Neural cell (in vitro differentiated cells): ENCODE measurements around the gene ANO9. TPM values are rescaled to one million over a fixed set of nuclear protein-coding genes. Genes with fewer than 3 reads are reported as not detected.
"Not testable (repeated sequence)": the region's sequence is repeated elsewhere in the genome, so short reads cannot be mapped to it uniquely, and the experiment has no call there.

Experiments used
- H2AFZ ChIP-seq: fragments of 200-600, 300-800 bp; sonication (generic), shearing (Covaris generic); 2 replicates; pipeline ENCODE4 v1.6.0; 2014; ENCODE audit warnings: low read depth, mild to moderate bottlenecking, antibody characterized with exemption, low read length, moderate library complexity
- H3F3A ChIP-seq: fragments of 200-600 bp; shearing (Covaris generic); 2 replicates; pipeline ENCODE4 v1.6.1; 2016; ENCODE audit warnings: mild to moderate bottlenecking, moderate library complexity, mixed read lengths, antibody characterized with exemption, low read length; ENCODE audit not compliant: insufficient read depth, poor library complexity, severe bottlenecking
- H3K27ac ChIP-seq: fragments of 200-600, 300-800 bp; sonication (generic), shearing (Covaris generic); 2 replicates; pipeline ENCODE4 v1.5.1; 2014; ENCODE audit warnings: mild to moderate bottlenecking, low read length, moderate library complexity
- H3K27me3 ChIP-seq: fragments of 300-800, 200-600 bp; sonication (generic), shearing (Covaris generic); 2 replicates; pipeline ENCODE4 v1.6.0; 2014; ENCODE audit warnings: mild to moderate bottlenecking, low read depth, low read length, moderate library complexity; ENCODE audit not compliant: insufficient read depth
- H3K36me3 ChIP-seq: fragments of 300-800, 200-600 bp; sonication (generic), shearing (Covaris generic); 2 replicates; pipeline ENCODE4 v1.5.1; 2014; ENCODE audit warnings: mild to moderate bottlenecking, antibody characterized with exemption, low read length, moderate library complexity; ENCODE audit not compliant: insufficient read depth
- H3K4me2 ChIP-seq: fragments of 300-800, 200-600 bp; sonication (generic), shearing (Covaris generic); 2 replicates; pipeline ENCODE4 v1.6.0; 2014; ENCODE audit warnings: mild to moderate bottlenecking, low read length
- H3K4me3 ChIP-seq: fragments of 300-800, 200-600 bp; sonication (generic), shearing (Covaris generic); 2 replicates; pipeline ENCODE4 v1.5.1; 2014; ENCODE audit warnings: mild to moderate bottlenecking, low read length, moderate library complexity
- H3K79me2 ChIP-seq: fragments of 200-600 bp; shearing (Covaris generic); replicated peaks from 2 replicates; pipeline ENCODE4 v1.6.0; 2014; ENCODE audit warnings: mild to moderate bottlenecking, low read length, moderate library complexity; ENCODE audit not compliant: insufficient read depth
- H3K9ac ChIP-seq: fragments of 300-800, 200-600 bp; sonication (generic), shearing (Covaris generic); 2 replicates; pipeline ENCODE4 v1.6.1; 2016; ENCODE audit warnings: mild to moderate bottlenecking, low read length, mixed read lengths
- H3K9me2 ChIP-seq: fragments of 200-600 bp; shearing (Covaris generic); 2 replicates; pipeline ENCODE4 v1.6.1; 2016; ENCODE audit warnings: mild to moderate bottlenecking, low read length, mixed read lengths; ENCODE audit not compliant: insufficient read depth
- H3K9me3 ChIP-seq: fragments of 200-600, 300-800 bp; sonication (generic), shearing (Covaris generic); 2 replicates; pipeline ENCODE4 v1.6.1; 2016; ENCODE audit warnings: mild to moderate bottlenecking, mixed run types, low read length, moderate library complexity, mixed read lengths
- H4K20me1 ChIP-seq: fragments of 200-600 bp; shearing (Covaris generic); 2 replicates; pipeline ENCODE4 v1.6.1; 2016; ENCODE audit warnings: mild to moderate bottlenecking, mixed run types; ENCODE audit not compliant: insufficient read depth
- EP300 ChIP-seq: fragments of 450-650 bp; conservative IDR thresholded peaks from 2 replicates; pipeline ENCODE4 v1.6.1; 2014; ENCODE audit warnings: antibody characterized with exemption, mild to moderate bottlenecking, moderate library complexity; ENCODE audit not compliant: poor library complexity, severe bottlenecking
- EZH2 ChIP-seq: fragments of 200-600, 300-800 bp; shearing (Covaris generic), sonication (generic); IDR thresholded peaks from 2 replicates; pipeline ENCODE4 v1.6.1; 2014; ENCODE audit warnings: antibody characterized with exemption, low read length, borderline replicate concordance, mild to moderate bottlenecking; ENCODE audit not compliant: insufficient read depth, poor library complexity, severe bottlenecking
- MXI1 ChIP-seq: fragments of 450-650 bp; conservative IDR thresholded peaks from 2 replicates; pipeline ENCODE4 v1.6.1; 2014; ENCODE audit warnings: antibody characterized with exemption, mild to moderate bottlenecking; ENCODE audit not compliant: poor library complexity, severe bottlenecking
- POLR2AphosphoS5 ChIP-seq: IDR thresholded peaks from 2 replicates; pipeline ENCODE4 v1.6.1; 2012
- RAD21 ChIP-seq: fragments of 450-650 bp; conservative IDR thresholded peaks from 2 replicates; pipeline ENCODE4 v1.6.1; 2014; ENCODE audit warnings: antibody characterized with exemption, mild to moderate bottlenecking, moderate library complexity
- SMC3 ChIP-seq: fragments of 450-650 bp; conservative IDR thresholded peaks from 2 replicates; pipeline ENCODE4 v1.6.1; 2014; ENCODE audit warnings: antibody characterized with exemption, mild to moderate bottlenecking, moderate library complexity; ENCODE audit not compliant: poor library complexity
- TAF1 ChIP-seq: IDR thresholded peaks from 2 replicates; pipeline ENCODE4 v1.6.1; 2012; ENCODE audit warnings: low read depth
- polyA plus RNA-seq: library from polyadenylated mRNA; depleted of rRNA; stranded (reverse); fragments of >200 nt; gene quantifications from 2 replicates; pipeline ENCODE4 v1.2.3, GENCODE V29; 2014
- TF ChIP-seq, protein P1 (sequence below): fragments of 450-650 bp; IDR thresholded peaks from 2 replicates; pipeline ENCODE4 v1.5.1; 2014; ENCODE audit warnings: antibody characterized with exemption, mild to moderate bottlenecking, moderate library complexity; ENCODE audit not compliant: poor library complexity, severe bottlenecking
- TF ChIP-seq, protein P2 (sequence below): IDR thresholded peaks from 2 replicates; pipeline ENCODE4 v1.6.1; 2012; ENCODE audit warnings: borderline replicate concordance

The ANO9 gene
- polyA plus RNA-seq, 1 donor from 2014 or later, result not detected

DNA sequence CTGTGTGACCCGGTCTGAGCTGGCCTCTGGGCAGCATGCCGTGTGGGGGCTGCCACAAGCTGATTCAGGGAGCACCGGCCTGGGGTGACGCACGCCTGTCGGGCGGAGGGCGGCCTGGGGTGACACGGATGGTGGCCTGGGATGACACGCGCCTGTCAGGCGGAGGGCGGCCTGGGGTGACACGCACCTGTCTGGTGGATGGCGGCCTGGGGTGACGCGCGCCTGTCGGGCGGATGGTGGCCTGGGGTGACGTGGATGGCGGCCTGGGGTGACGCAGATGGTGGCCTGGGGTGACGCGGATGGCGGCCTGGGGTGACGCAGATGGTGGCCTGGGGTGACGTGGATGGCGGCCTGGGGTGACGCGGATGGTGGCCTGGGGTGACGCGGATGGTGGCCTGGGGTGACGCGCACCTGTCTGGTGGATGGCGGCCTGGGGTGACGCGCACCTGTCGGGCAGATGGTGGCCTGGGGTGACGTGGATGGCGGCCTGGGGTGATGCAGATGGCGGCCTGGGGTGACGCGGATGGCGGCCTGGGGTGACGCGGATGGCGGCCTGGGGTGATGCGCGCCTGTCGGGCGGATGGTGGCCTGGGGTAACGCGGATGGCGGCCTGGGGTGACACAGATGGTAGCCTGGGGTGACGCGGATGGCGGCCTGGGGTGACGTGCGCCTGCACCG lies 29.8 kb upstream of the ANO9 start:
- Histone ChIP-seq H3K4me2 (no peak overlapping the region), H3K4me3 (no peak overlapping the region), H4K20me1 (no peaks in the 10 kb centered on the region), H3K9me2 (no peaks in the 10 kb centered on the region), H3K79me2 (no peaks in the 10 kb centered on the region), H2AFZ (no peak overlapping the region), H3K9me3 (no peaks in the 10 kb centered on the region), H3K9ac (no peak overlapping the region), H3K36me3 (peaks cover 6% of the 10 kb centered on the region), H3K27me3 (no peaks in the 10 kb centered on the region), H3K27ac (no peak overlapping the region), H3F3A (no peaks in the 10 kb centered on the region)
- TF ChIP-seq, protein P1, sequence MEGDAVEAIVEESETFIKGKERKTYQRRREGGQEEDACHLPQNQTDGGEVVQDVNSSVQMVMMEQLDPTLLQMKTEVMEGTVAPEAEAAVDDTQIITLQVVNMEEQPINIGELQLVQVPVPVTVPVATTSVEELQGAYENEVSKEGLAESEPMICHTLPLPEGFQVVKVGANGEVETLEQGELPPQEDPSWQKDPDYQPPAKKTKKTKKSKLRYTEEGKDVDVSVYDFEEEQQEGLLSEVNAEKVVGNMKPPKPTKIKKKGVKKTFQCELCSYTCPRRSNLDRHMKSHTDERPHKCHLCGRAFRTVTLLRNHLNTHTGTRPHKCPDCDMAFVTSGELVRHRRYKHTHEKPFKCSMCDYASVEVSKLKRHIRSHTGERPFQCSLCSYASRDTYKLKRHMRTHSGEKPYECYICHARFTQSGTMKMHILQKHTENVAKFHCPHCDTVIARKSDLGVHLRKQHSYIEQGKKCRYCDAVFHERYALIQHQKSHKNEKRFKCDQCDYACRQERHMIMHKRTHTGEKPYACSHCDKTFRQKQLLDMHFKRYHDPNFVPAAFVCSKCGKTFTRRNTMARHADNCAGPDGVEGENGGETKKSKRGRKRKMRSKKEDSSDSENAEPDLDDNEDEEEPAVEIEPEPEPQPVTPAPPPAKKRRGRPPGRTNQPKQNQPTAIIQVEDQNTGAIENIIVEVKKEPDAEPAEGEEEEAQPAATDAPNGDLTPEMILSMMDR, result no peak
- no peak for TF ChIP-seq SMC3
- TF ChIP-seq RAD21, result no peak
- no peak for TF ChIP-seq MXI1
- no peak for TF ChIP-seq POLR2AphosphoS5

DNA sequence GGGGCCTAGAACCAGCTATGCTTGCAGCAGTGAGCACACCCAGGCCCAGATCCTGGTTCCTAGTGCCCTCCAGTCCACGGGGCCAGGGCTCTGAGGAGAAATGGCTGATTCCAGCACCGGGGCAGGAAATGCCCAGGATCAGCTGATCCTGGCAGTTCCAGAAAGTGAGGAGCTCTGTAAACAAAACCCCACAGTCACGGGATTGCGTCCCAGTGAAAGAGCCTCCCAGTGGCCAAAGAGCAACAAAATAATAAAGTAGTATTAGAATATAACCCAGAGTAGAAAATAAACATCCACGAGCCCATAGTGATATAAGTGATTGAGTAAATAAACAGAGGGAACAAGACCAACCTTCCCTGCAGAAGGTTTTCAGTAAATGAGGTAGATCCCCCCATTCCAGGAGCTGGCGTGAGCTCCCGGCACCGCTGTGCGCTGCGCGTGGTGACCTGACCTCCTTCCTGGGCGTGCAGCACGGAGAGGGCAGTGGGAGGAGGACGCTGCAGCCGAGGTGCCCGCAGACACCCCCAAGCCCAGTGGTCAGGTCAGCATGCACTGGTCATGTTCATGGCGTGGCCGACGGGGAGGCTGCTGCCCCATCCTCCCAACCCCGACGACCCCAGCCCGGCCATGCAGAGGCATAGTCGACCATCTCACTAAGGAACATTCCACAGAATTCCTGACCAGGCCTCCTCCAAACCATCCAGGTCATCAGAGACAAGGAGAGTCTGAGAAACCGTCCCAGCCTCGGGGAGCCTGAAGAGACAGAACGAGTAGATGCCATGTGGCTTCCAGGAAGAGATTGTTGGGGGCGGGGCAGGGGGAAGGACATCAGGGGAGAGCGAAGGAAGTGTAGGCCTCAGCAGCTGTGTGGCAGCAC lies 28.1 kb upstream of the ANO9 start:
- no peaks in the 10 kb centered on the region for H3K9me2 ChIP-seq
- H3K27me3 ChIP-seq, result no peaks in the 10 kb centered on the region
- H3K36me3 ChIP-seq, result peaks cover 3% of the 10 kb centered on the region
- no peaks in the 10 kb centered on the region for H3F3A ChIP-seq
- H4K20me1 ChIP-seq, result no peaks in the 10 kb centered on the region
- H3K79me2 ChIP-seq, result no peaks in the 10 kb centered on the region
- H2AFZ ChIP-seq, result no peak overlapping the region
- H3K9ac ChIP-seq, result peak overlapping the region; percentile 38
- peak overlapping the region; percentile 54 for H3K27ac ChIP-seq
- TF ChIP-seq SMC3 (no peak), EP300 (no peak), TAF1 (no peak), RAD21 (no peak), EZH2 (no peak), MXI1 (no peak), POLR2AphosphoS5 (no peak)
- TF ChIP-seq, protein P2, sequence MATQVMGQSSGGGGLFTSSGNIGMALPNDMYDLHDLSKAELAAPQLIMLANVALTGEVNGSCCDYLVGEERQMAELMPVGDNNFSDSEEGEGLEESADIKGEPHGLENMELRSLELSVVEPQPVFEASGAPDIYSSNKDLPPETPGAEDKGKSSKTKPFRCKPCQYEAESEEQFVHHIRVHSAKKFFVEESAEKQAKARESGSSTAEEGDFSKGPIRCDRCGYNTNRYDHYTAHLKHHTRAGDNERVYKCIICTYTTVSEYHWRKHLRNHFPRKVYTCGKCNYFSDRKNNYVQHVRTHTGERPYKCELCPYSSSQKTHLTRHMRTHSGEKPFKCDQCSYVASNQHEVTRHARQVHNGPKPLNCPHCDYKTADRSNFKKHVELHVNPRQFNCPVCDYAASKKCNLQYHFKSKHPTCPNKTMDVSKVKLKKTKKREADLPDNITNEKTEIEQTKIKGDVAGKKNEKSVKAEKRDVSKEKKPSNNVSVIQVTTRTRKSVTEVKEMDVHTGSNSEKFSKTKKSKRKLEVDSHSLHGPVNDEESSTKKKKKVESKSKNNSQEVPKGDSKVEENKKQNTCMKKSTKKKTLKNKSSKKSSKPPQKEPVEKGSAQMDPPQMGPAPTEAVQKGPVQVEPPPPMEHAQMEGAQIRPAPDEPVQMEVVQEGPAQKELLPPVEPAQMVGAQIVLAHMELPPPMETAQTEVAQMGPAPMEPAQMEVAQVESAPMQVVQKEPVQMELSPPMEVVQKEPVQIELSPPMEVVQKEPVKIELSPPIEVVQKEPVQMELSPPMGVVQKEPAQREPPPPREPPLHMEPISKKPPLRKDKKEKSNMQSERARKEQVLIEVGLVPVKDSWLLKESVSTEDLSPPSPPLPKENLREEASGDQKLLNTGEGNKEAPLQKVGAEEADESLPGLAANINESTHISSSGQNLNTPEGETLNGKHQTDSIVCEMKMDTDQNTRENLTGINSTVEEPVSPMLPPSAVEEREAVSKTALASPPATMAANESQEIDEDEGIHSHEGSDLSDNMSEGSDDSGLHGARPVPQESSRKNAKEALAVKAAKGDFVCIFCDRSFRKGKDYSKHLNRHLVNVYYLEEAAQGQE, result no peak
- TF ChIP-seq, protein P1, result no peak
- no peak overlapping the region for H3K4me3 ChIP-seq
- H3K9me3 ChIP-seq, result no peaks in the 10 kb centered on the region
- H3K4me2 ChIP-seq, result no peak overlapping the region

DNA sequence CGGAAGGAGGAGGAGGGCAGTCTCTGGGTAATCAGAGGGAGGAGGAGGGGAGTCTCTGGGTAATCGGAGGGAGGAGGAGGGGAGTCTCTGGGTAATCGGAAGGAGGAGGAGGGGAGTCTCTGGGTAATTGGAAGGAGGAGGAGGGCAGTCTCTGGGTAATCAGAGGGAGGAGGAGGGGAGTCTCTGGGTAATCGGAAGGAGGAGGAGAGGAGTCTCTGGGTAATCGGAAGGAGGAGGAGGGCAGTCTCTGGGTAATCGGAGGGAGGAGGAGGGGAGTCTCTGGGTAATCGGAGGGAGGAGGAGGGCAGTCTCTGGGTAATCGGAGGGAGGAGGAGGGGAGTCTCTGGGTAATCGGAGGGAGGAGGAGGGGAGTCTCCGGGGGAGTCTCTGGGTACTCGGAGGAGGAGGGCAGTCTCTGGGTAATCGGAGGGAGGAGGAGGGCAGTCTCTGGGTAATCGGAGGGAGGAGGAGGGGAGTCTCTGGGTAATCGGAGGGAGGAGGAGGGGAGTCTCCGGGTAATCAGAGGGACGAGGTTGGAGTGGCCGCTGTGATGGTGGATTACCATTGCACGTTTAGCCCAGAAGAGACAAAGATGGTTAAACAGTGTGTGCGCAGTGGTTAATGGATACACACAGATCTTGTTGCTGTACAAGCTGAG lies 27.3 kb upstream of the ANO9 start:
- not testable (repeated sequence) for H3F3A ChIP-seq, H3K79me2 ChIP-seq, H3K36me3 ChIP-seq, H3K9me3 ChIP-seq, H2AFZ ChIP-seq, H3K4me3 ChIP-seq, H3K27me3 ChIP-seq, H3K4me2 ChIP-seq, H3K9me2 ChIP-seq, H4K20me1 ChIP-seq
- peak overlapping the region; percentile 38 for H3K9ac ChIP-seq
- peak overlapping the region; percentile 54 for H3K27ac ChIP-seq
